NCI-H526 treated with DMSO at 0.1 percent for 48 hours (cell line): ENCODE measurements around the gene ZNF841.
"Not testable (repeated sequence)": the region's sequence is repeated elsewhere in the genome, so short reads cannot be mapped to it uniquely, and the experiment has no call there.

ENCODE experiments used
- DNase-seq: peaks from one replicate; lab custom pipeline; 2025; lab: John Stamatoyannopoulos, UW

ZNF841 gene

DNA sequence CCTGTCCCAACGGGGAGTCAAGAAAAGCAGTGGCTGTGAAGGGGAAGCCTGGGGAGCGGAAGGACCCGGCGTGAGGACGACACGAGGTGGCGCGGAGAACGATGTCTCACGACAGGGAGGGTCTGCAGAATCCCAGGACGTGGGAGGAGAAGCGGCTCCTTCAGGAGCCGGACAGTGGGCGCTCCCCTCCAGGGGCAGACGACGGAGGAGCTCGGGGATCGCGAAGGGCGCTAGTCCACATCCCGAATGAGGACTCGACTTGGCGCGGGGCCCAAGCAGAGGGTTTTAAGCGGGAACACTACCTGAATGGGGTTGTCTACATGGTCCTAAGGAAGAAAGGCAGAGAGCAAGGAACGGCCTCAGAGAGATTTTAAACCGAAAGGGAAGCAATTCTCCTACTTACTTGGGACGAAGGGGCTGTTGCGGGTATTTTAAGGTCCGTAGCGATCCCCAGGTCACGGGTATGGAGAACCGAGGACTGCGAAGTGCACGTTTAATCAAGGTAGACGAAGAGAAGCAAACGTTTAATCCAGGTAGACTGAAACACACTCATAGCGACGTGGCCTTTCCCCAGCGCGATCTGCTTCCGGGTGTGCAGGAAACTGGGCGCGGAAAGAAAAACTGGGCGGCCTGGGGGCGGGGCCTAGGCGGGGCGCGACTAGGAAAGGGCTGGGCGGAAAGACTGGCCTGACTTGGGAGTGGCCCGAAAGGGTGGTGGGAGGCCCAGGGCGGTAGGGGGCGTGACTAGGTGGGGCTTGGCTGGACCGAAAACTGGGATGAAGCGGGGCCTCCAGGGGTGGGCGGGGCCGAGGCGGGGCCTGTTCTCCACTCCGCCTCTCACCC is at the start of gene ZNF841:
ZNF841 (minus strand) TSS at position 594 of the 843 bp plus-strand sequence. CDS start 10,964 bp downstream, outside the sequence.
- peak; percentile 96 for DNase-seq

GRCh38 chr19:52142001-52142595 is 46.5 kb upstream of the ZNF841 start:
- DNase-seq = no peak

- DNase-seq = no peak
Observed at GRCh38 chr19:52141203-52141602, 45.6 kb upstream of the ZNF841 start.

- no peak for DNase-seq
Observed at GRCh38 chr19:52140032-52140710, 44.6 kb upstream of the ZNF841 start.

GRCh38 chr19:52139252-52140031 is 43.9 kb upstream of the ZNF841 start, which contains the start of gene ZNF616:
Gene ZNF616, minus strand, starts transcription at chr19:52139938. Its CDS starts 9,426 bp downstream, at chr19:52130512.
- peak; percentile 94 for DNase-seq

- no peak for DNase-seq
Observed at GRCh38 chr19:52138983-52139251, 43.4 kb upstream of the ZNF841 start.

DNA sequence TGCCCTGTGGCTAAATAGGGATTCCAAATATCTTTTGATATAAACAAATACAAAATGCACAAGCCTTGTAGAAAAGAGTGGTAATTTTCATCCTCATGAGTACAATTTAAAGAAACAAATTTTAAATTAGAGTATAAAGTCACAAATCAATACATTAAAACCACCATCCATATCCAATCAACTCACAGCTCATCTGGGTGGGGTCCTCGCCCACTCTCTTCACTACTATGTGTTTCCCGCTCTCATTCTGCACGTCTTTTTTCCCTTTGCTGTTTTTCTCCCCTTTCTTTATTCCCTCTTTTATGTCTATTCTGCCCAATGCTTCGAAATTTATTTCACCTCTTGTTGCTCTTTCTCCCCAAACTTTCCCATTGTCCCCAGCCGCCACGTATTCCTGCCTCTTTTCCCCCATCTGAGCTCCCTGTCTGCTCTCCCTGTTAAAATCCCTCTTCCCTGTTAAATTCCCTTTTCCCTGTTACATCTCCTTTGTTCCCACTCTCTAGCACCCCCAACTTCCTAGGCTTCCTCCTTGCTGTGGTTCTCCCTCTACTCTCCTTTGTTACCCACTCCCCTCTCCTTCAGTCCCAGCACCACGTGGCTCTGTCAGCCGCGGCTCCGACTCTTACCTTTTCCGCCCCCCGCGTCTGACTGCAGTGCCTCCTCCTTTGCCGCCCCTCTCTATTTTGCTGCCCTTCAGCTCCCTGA is 42.9 kb upstream of the ZNF841 start:
- DNase-seq = peak; percentile 66

DNA sequence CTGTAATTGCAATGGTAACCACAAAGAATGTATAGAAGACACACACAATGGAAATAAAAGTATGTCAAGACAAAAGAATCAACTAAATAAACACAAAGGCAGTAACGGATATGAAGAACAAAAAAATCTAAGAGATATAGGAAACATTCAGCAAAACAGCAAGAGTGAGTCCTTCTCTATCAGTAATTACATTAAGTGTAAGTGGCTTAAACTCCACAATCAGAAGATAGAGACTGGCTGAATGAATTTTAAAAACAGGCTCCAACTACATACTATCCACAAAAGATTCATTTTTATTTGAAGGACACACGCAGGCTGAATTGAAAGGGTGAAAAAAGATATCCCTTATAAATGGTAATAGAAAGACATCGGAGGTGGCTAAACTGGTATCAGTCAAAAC is 24.7 kb upstream of the ZNF841 start:
- no peak for DNase-seq

DNA sequence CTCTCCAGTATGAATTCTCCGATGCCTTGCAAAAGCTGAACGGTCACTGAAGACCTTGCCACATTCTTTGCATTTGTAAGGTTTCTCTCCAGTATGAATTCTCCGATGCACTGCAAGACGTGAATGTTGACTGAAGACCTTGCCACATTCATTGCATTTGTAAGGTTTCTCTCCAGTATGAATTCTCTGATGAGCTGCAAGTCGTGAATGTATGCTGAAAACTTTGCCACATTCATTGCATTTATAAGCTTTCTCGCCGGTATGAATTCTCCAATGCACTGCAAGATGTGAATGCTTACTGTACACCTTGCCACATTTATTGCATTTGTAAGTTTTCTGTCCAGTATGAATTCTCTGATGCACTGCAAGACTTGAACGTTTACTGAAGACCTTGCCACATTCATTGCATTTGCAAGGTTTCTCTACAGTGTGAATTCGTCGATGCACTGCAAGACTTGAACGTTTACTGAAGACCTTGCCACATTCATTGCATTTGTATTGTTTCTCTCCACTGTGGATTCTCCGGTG is 20.0 kb upstream of the ZNF841 start:
- no peak for DNase-seq

DNA sequence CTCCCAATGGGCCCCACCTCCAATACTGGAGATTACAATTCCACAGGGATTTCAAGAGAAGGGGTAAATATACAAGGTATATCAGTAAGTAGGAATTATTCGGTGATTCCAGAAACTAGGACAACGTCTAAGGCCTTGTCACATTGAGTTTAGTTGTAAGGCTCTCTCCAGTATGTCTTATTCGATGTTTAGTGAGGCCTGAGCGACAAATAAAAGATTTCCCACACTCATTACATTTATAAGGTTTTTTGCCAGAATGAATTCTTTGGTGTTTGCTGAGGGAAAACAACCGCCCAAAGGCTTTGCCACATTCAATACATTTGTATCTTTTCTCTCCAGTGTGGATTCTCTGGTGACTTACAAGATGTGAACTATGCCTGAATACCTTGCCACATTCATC is 19.1 kb upstream of the ZNF841 start:
- no peak for DNase-seq

GRCh38 chr19:52112624-52113023 is 17.1 kb upstream of the ZNF841 start:
- no peak for DNase-seq

GRCh38 chr19:52110780-52111179 is 15.2 kb upstream of the ZNF841 start:
- DNase-seq = no peak

GRCh38 chr19:52102782-52103181 is 7.2 kb upstream of the ZNF841 start:
- DNase-seq = no peak

DNA sequence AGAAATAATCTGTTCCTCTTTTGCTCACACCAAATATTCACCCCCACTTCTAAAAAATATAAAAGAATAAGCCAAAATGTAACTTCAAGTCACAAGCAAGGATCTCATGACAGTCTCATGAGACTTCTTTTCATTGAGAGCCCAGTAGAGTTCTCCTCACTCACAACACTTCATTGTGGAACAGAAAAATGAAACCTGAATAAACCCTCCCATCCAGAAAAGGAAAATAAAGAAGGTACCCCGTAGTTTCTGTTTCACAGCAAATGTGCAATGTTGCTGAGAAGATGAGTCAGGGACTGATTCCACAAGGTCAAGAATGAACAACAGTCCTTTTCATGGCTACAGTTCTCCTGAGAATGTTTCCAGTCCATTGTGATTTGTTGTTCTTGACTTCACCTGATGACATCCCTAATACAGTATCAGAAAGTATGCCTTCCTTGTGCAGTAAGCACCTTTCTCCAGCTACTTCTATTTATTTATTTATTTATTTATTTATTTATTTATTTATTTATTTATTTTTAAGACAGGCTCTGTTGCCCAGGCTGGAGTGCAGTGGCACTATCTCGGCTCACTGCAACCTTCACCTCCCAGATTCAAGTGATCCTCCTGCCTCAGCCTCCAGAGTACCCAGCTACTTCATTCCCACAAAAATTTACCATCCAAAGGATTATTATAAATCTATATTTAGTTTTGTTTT is 6.4 kb upstream of the ZNF841 start:
- DNase-seq = no peak

GRCh38 chr19:52099497-52100138 is 4.1 kb upstream of the ZNF841 start:
- no peak for DNase-seq

GRCh38 chr19:52096416-52096815 is 851 bp upstream of the ZNF841 start:
- DNase-seq = not testable (repeated sequence)

GRCh38 chr19:52094526-52095130 is 937 bp downstream of the ZNF841 start:
- no peak for DNase-seq

- DNase-seq = no peak
Observed at GRCh38 chr19:52086481-52086880, 9.1 kb downstream of the ZNF841 start.

DNA sequence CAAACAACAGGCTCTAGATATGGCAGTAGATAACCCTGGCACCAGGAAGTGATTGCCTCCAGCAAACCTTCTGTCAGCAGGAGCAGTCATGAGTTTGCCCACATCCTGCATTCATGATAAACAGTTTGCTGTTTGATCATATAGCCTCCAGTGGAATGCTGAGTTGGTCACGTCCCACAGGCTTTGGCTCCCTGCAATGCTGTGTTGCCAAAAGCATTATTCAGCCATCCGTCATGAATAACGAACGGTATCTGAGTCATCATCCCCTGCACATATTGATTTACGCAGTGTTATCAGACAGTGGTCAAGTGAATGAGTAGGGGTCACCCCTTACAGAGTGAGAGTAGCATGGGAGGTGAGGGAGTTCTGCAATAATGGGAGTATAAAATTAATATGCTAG is 25.1 kb downstream of the ZNF841 start:
- DNase-seq = no peak

DNA sequence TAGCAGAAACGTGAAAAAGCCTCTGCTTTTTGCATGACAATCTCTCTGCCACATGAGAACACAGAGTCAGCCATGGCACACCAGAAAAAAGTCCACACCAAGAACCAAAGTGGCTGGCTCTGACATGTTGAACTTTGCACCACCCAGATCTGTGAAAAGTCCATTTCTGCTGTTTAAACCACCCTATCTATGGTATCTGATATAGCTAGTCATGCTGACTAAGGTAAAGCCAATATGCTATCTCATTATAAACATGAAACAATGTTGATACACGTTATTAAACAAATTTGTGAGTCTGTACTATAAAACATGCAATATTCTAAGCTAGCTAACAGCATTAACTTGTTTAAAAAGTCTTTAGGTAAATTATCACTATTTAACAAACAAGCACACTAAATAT is 25.9 kb downstream of the ZNF841 start:
- no peak for DNase-seq
